Transverse colon (tissue), 4 donors: ENCODE data around the gene ANKRD49.

Experiments
- EP300 ChIP-seq: sonication (generic); formaldehyde crosslinking; IDR thresholded peaks from one replicate; pipeline ENCODE4 v1.6.1; 2017; ENCODE audit warnings: antibody characterized with exemption, low read depth
- POLR2A ChIP-seq: fragments of 450-650 bp; IDR thresholded peaks from one replicate; pipeline ENCODE4 v1.6.1; 2016; ENCODE audit warnings: antibody characterized with exemption, mild to moderate bottlenecking, moderate library complexity
- POLR2AphosphoS5 ChIP-seq, 3 donors: sonication (generic); formaldehyde crosslinking; IDR thresholded peaks; one replicate each; pipeline ENCODE4 v1.6.1; 2016; ENCODE audit warnings: antibody characterized with exemption in 3 of 3
- TF ChIP-seq, protein P1 (sequence below), 5 experiments: fragments of 200-600 bp in 3 of 5; fragments of 450-650 bp in 2 of 5; sonication (generic) in 3 of 5; IDR thresholded peaks; 1 replicate in 2 of 5; 2 replicates in 3 of 5; pipeline ENCODE4 v1.5.1; 2016 to 2017; ENCODE audit warnings: antibody characterized with exemption in 5 of 5, inconsistent platforms in 3 of 5, mild to moderate bottlenecking in 2 of 5, moderate library complexity in 1 of 5

- TF ChIP-seq, protein P1, sequence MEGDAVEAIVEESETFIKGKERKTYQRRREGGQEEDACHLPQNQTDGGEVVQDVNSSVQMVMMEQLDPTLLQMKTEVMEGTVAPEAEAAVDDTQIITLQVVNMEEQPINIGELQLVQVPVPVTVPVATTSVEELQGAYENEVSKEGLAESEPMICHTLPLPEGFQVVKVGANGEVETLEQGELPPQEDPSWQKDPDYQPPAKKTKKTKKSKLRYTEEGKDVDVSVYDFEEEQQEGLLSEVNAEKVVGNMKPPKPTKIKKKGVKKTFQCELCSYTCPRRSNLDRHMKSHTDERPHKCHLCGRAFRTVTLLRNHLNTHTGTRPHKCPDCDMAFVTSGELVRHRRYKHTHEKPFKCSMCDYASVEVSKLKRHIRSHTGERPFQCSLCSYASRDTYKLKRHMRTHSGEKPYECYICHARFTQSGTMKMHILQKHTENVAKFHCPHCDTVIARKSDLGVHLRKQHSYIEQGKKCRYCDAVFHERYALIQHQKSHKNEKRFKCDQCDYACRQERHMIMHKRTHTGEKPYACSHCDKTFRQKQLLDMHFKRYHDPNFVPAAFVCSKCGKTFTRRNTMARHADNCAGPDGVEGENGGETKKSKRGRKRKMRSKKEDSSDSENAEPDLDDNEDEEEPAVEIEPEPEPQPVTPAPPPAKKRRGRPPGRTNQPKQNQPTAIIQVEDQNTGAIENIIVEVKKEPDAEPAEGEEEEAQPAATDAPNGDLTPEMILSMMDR (IDR thresholded peaks at IDR 0.05), result no peak
- peak in 1 of 3 donors; percentile 53 for TF ChIP-seq POLR2AphosphoS5 (IDR thresholded peaks at IDR 0.05)
- no peak for TF ChIP-seq POLR2A
- no peak for TF ChIP-seq EP300
Measured at GRCh38 chr11:94539420-94539819, 45.6 kb downstream of the ANKRD49 start.
